Subcutaneous abdominal adipose tissue (tissue), 5 donors: ENCODE measurements around the gene CTNNBL1.

Source experiments
- H3K27ac ChIP-seq: one replicate; pipeline ENCODE4 v1.7.0; 2013; ENCODE audit warnings: low read depth, mild to moderate bottlenecking, inconsistent platforms, low read length, moderate library complexity
- H3K27me3 ChIP-seq, 5 donors: one replicate each; pipeline ENCODE4 v1.7.0; 2013; ENCODE audit warnings: low read length in 5 of 5, inconsistent platforms in 1 of 5; ENCODE audit not compliant: control insufficient read depth in 5 of 5, insufficient read depth in 4 of 5
- H3K36me3 ChIP-seq, 5 donors: one replicate each; pipeline ENCODE4 v1.7.0; 2013; ENCODE audit warnings: low read length in 5 of 5; ENCODE audit not compliant: control insufficient read depth in 5 of 5, insufficient read depth in 5 of 5
- H3K4me1 ChIP-seq, 5 donors: one replicate each; pipeline ENCODE4 v1.7.0; 2013; ENCODE audit warnings: low read length in 5 of 5, mild to moderate bottlenecking in 3 of 5, moderate library complexity in 1 of 5; ENCODE audit not compliant: control insufficient read depth in 5 of 5, insufficient read depth in 5 of 5
- H3K4me3 ChIP-seq, 5 donors: one replicate each; pipeline ENCODE4 v1.7.0; 2013; ENCODE audit warnings: low read length in 5 of 5, low read depth in 1 of 5
- H3K9ac ChIP-seq, 5 donors: one replicate each; pipeline ENCODE4 v1.7.0; 2013; ENCODE audit warnings: low read length in 5 of 5, mild to moderate bottlenecking in 4 of 5, moderate library complexity in 3 of 5
- H3K9me3 ChIP-seq, 5 donors: one replicate each; pipeline ENCODE4 v1.7.0; 2013; ENCODE audit warnings: low read length in 5 of 5; ENCODE audit not compliant: control insufficient read depth in 5 of 5
- donor health status: healthy.
- donor health status: healthy.
- donor health status: healthy.
- donor health status: healthy.
- donor health status: healthy.

CTNNBL1 gene

DNA sequence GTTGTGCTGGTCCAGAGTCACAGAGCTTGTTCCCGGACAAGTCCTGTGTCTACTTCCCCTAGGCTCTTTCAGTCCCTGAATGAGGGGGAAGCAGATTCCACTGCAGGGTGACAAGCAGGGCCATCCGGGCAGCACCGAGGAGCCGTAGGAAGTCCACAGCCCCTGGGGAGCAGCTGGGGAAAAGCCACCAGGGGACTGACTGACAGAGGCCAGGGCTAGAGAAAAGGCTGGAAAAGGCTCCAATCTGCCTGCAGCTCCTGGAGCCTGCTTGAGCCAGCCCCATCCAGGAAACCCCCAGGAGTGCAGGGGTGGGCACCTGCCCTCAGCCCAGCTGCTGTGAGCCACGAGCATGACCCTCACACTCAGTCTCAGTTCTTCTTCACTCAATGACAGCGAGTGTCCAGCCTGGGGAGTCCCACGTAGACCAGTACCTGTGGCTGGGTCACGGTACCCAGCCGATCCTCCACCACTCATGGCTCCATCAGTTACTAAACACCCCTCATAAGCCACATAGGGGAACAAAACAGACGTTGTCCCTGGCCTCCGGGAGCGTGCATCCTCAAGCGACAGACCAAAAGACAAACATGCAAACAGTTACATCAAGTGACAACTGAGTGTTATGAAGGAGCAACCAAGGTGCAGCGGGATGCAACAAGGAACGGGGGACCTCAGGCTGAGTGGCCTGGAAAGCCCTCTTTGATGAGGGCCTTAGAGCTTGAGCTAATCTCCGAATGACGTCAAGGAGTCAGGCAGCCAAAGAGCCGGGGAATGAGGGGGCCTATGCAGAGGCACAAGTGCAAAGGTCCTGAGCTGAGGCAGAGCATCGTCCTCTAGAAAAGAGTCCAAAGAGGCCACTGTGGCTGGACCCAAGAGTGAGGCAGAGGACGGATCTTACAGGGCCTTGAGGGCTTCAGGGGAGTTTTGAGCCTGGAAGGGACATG is 184.3 kb downstream of the CTNNBL1 start:
- H3K9ac ChIP-seq = no peak overlapping the region
- H3K4me1 ChIP-seq = peaks cover 0 to 11% (median 4%) of the 10 kb centered on the region in 5 donors
- no peaks in the 10 kb centered on the region for H3K9me3 ChIP-seq
- H3K4me3 ChIP-seq = no peak overlapping the region
- peaks cover 0 to 23% (median 14%) of the 10 kb centered on the region in 5 donors for H3K36me3 ChIP-seq
- peaks cover 0 to 18% (median 6%) of the 10 kb centered on the region in 5 donors for H3K27me3 ChIP-seq
- no peak overlapping the region for H3K27ac ChIP-seq

DNA sequence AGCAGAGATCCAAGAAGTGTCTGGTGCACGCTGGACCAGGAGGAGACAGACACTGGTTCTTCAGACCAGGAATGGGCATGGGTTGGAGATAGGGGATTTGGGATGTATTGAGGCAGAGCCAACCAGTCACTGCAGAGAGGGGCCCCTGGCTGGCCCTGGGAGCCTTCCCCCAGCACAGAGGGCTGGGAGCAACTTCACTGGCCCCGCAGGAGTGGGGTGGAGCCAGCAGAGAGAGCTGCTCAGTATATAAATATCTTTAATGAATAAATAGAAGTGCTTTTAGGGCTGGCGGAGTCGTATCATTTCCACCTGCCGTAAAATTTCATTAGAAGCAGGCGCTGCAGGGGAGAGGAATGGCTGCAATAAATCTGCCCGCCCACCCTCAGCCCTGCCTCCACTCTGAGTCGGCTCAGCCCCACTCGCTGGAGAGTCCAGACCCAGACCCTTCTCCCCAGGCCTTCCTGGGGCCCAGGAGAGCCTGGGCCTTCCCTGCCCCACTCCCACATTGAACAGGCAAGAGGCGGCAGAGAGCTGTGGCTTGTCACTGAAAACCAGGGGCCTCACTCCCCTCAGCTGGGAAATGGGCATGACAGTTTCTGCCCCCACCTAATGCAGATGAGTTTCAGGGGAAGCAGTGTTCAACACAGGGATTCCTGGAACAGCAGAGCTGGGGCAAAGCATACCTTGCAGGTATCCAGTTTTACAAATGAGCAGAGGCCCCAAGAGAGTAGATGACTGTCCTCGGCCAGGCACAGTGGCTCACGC is 185.2 kb downstream of the CTNNBL1 start:
- Histone ChIP-seq H3K9ac (no peak overlapping the region), H3K27ac (no peak overlapping the region)

DNA sequence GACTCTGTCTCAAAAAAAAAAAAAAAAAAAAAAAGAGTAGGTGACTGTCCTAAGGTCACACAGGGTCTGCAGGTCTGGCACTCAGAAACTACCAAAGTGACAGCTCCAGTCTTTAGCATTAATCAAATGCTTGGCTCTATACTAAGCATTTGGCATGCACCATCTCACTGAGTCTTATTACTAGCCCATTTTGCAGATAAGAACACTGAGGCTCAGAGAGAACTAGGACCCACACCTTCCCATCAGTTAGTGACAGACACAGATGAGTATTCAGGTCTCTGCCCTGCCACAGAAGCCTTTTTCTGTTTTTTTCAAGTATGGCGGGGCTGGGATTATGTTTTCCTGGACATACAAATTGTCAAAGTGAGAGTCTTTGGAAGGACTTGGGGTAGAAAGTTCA is 186.0 kb downstream of the CTNNBL1 start:
- Histone ChIP-seq H3K4me3 (no peak overlapping the region), H3K27ac (no peak overlapping the region), H3K27me3 (peaks cover 4 to 22% (median 6%) of the 10 kb centered on the region in 5 donors), H3K4me1 (peaks cover 0 to 11% (median 4%) of the 10 kb centered on the region in 5 donors), H3K36me3 (peaks cover 0 to 6% (median 0%) of the 10 kb centered on the region in 5 donors), H3K9me3 (no peaks in the 10 kb centered on the region), H3K9ac (no peak overlapping the region)

More for the DNA sequence above, 185.2 kb downstream of the CTNNBL1 start:
- peaks cover 0 to 11% (median 4%) of the 10 kb centered on the region in 5 donors for H3K4me1 ChIP-seq
- H3K4me3 ChIP-seq = no peak overlapping the region
- no peaks in the 10 kb centered on the region for H3K9me3 ChIP-seq
- peaks cover 0 to 14% (median 7%) of the 10 kb centered on the region in 5 donors for H3K36me3 ChIP-seq
- peaks cover 3 to 22% (median 6%) of the 10 kb centered on the region in 5 donors for H3K27me3 ChIP-seq

DNA sequence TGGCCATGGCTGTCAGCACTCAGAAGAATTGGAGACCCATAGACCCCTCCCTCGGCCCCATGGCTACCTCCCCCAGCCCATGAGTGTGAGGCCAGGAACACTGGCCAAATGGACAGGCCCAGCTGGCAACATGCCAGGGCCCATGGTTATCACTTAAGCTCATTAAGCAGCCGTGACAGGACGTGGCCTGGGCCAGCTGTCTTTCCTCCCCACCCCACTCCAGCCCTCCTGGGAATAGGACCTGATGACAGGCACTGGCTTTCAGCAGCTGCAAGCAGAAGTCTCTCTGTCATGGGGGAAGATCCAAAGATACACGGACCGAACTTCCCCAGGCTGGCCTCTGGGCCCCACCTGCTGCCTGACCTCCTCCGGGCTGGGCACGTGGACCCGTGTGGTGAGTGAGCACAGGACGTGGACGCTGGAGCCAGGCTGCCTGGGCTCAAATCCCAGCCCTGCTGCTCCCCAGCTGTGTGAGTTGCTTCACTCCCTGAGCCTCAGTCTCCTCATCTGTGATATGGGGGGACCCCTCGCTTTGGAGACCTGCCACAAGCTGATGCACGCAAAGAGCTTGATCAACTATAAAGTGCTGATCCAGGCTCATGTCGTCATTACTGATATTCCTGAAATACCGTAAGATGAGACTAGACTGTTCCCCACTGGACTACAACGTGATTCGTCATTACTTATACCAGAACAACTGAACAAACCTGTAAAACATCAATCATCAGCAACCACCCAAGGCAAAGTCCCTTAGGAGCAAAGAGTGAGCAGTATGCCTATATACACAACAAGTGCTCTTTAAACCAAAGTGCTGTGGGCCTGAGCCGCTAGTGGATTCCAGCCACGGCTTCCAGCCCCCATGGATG is 187.1 kb downstream of the CTNNBL1 start:
- Histone ChIP-seq H3K4me3 (no peak overlapping the region), H3K9me3 (no peaks in the 10 kb centered on the region), H3K9ac (no peak overlapping the region), H3K4me1 (peaks cover 0 to 16% (median 4%) of the 10 kb centered on the region in 5 donors), H3K27ac (no peak overlapping the region), H3K27me3 (peaks cover 4 to 25% (median 6%) of the 10 kb centered on the region in 5 donors), H3K36me3 (no peaks in the 10 kb centered on the region)

DNA sequence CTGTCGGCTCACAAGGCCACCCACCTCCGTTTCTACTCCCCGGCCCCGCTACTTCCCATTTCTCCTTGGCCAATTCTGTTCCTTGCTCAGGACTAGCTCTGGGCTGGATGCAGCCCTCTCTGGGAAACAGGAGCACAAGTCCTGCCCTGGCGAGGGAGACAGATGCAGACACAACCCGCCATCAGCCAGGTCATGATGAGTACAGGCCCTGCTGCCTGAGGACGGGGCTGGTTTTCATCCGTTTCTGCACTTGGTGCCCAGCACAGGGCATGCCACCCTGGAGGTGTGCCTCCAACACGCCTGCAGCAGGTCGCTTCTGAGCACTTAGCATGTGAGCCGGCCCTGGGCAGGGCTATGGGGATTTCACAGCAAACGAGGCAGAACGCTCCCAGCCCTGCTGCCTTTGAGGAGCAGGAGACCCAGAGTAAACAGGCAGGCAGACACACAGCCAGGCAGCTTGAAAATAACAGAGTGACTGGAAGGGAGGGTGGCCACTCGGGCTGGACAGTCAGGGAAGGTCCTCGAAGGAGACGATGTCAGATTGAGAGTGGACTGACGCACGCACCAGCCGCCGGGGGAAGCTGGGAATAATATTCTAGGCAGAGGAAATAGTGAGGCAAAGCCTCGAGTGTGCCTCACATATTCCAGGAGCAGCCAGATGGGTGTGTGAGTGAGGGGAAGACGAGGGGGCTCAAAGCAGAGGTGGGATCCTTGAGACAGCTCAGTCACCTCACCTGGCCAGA is 187.9 kb downstream of the CTNNBL1 start:
- Histone ChIP-seq H3K4me1 (peaks cover 0 to 24% (median 9%) of the 10 kb centered on the region in 5 donors), H3K9me3 (no peaks in the 10 kb centered on the region), H3K4me3 (no peak overlapping the region), H3K27ac (no peak overlapping the region), H3K36me3 (no peaks in the 10 kb centered on the region), H3K9ac (no peak overlapping the region), H3K27me3 (peaks cover 6 to 30% (median 7%) of the 10 kb centered on the region in 5 donors)

DNA sequence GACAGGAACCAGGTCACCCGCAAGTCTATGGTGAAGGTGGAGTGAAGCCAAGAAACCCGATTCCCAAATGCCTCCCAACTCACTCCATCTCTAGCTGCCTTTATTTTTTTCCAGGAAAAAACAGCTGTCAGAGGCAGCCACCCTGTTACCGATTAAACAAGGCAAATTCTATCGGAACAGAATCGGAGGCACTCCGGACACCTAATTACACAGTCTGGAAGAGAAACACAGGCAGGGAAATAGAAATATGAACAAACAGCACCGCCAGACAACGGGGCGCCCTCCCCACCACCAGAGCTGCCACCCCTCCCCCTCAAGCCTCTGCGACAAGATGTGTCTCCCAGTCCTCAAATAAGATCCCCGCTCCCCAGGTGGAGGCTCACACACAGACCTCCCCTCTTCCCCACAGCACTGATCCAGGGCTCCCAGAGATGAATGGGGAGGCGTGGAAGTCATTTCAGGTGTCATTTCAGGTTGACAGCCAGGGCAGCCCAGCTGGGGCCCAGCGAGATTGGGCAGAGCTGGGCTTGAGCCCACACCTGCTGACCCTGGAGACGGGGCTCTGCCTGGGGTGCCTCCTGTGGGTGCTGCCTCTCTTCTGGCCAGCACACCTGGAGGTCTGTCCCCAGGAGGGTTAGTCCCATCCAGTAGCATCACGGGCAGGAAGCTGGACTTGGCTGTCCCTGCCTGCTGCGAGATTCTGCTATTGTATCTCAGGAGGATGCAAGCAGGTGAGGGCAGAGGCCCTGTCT is 189.3 kb downstream of the CTNNBL1 start:
- H3K27ac ChIP-seq = no peak overlapping the region
- H3K27me3 ChIP-seq = peaks cover 4 to 38% (median 9%) of the 10 kb centered on the region in 5 donors
- H3K9me3 ChIP-seq = no peaks in the 10 kb centered on the region
- H3K4me1 ChIP-seq = peaks cover 0 to 34% (median 17%) of the 10 kb centered on the region in 5 donors
- H3K4me3 ChIP-seq = no peak overlapping the region
- H3K36me3 ChIP-seq = no peaks in the 10 kb centered on the region
- H3K9ac ChIP-seq = no peak overlapping the region

DNA sequence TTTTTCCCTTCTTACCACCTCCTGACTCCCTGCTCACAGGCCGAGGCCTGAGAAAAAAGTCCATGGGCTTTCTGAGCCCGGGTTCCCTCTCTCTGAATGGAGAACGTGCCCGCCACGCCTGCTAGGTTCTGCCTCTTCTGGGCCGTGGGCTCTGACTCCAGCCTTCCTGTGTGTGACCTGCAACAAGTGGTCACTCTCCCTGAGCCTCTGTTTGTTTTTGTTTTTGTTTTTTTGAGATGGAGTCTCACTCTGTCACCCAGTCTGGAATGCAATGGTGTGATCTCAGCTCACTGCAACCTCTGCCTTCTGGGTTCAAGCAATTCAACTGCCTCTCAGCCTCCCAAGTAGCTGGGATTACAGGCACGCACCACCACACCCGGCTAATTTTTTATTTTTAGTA is 191.2 kb downstream of the CTNNBL1 start:
- H3K36me3 ChIP-seq = no peaks in the 10 kb centered on the region
- H3K4me1 ChIP-seq = peaks cover 0 to 30% (median 17%) of the 10 kb centered on the region in 5 donors
- no peaks in the 10 kb centered on the region for H3K9me3 ChIP-seq
- H3K27ac ChIP-seq = no peak overlapping the region
- H3K27me3 ChIP-seq = peaks cover 4 to 38% (median 9%) of the 10 kb centered on the region in 5 donors
- no peak overlapping the region for H3K9ac ChIP-seq
- no peak overlapping the region for H3K4me3 ChIP-seq

DNA sequence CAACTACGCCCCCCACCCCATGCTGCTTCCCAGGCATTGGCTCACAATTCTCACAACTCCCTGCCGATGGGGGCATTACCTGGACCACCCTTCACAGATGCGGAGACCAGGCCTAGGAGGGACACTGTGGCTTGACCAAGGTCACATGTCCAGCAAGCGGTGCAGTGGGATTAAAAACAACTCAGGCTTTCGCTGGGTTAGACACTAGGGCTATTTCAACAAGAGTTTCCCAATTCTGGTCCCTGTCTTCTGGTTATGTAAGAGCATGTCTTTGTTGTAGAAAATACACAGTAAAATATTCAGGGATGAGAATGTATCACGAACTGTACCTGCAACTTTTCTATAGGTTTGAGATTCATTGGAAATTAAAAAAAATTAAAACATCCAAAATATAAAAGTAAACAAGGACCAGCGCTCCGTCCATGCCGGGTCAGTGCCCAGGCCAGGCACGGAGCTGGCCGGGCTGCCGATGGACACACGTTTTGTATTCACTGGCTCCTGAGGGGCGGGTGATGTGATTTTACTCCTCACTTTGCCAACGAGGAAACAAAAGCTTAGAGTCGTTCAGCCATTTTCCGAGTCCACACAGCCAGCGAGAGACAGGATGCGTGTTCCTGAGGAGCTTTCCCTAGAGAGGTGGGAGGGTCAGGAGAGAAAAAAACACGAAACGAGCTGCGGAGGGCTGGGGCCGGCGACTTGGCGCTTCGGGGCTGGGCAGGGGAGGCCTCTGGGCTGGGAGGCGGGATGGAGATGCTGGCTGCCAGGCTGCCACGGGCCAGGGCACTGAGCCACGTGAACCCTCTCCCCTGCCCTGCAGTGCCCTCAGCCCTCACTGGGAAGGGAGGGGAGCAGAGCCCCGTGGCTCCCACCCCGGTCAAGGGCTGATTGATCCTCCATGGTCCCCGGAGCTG is 192.0 kb downstream of the CTNNBL1 start:
- Histone ChIP-seq H3K4me1 (peaks cover 0 to 27% (median 15%) of the 10 kb centered on the region in 5 donors), H3K36me3 (no peaks in the 10 kb centered on the region), H3K27ac (no peak overlapping the region), H3K4me3 (peak overlapping the region in 1 of 5 donors; percentile 32), H3K9ac (no peak overlapping the region), H3K27me3 (peaks cover 4 to 35% (median 9%) of the 10 kb centered on the region in 5 donors), H3K9me3 (no peaks in the 10 kb centered on the region)
